ENCODE data around the gene TRIM46. TPM values are rescaled to one million over a fixed set of nuclear protein-coding genes. Genes with fewer than 3 reads are reported as not detected.
"Not testable (repeated sequence)": the region's sequence is repeated elsewhere in the genome, so short reads cannot be mapped to it uniquely, and the experiment has no call there.

TRIM46 gene
- polyA plus RNA-seq, 1 donor = 2.9 TPM

DNA sequence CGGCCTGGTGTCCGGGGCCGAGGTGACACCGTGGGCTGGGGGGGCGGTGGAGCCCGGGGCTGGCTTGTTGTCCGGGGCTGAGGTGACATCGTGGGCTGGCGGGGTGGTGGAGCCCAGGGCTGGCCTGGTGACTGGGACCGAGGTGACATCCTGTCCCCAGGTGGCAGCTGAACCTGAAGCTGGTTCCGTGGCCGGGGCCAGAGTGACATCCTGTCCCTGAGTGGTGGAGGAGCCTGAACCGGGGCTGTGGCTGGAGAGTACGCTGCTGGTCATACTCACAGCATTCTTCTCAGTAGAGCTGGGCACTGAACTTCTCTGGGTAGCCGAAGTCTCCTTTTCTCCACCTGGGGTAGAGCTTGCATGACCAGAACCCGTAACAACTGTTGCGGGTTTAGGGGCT, 18.3 kb downstream of the TRIM46 start:
- Histone ChIP-seq H3K9me3 (ENCODE audit: control insufficient read depth, low read depth, low read length) (no peaks in the 10 kb centered on the region), H3K4me3 (ENCODE audit: low read length) (no peak overlapping the region), H3K4me1 (ENCODE audit: control insufficient read depth, insufficient read depth, low read length) (peaks cover 25% of the 10 kb centered on the region), H3K27ac (ENCODE audit: low read length) (no peak overlapping the region), H3K27me3 (ENCODE audit: control insufficient read depth, insufficient read depth, low read length) (peaks cover 14% of the 10 kb centered on the region), H3K36me3 (ENCODE audit: control insufficient read depth, insufficient read depth, low read length) (peaks cover 5% of the 10 kb centered on the region)
- DNase-seq = no peak
- WGBS (ENCODE audit: insufficient coverage, low lambda C conversion rate) = no CpG with 5 or more reads among the region's 17 CpGs

DNA sequence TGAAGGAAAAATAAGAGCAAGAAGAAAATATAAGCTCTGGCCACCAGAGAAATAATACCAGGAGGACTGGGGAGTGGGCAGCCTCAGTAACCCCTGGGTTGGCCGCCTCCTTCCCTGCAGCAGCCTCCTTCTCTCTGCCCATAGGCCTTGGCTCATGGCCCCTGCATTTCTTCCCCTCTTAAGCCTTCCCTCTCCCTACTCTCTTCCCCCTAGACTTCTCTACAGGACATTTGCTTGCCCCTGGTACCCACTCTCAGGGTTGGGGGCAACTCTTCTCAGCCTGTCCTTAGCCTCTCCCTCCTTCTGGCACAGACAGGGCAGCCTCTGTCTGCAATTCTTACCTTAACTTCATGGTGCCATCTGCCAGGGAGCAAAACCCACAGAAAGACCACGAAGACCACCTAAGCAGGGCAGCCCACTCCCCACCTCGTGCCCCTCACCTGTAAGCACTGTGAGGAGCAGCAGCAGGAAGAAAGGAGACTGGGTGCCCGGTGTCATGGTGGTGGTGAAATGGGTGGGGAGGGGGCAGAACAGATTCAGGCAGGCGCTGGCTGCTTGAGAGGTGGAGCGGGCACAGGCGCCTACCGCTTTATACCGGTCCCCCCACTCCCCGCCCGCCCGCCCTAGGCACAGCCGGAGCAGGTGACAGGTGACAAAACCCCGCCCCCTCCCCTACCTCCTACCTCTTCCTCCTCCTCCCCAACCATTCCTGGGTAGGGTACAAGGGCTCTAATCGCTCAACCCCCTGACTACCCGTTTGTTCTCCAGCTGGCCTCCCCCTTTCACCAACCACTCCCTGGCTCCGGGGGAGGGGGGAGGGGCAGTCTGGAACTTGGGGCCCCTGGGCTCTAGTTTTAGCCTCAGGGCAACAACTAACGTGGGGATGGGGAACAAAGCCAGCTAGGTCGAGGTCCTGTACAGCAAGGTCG, 19.0 kb downstream of the TRIM46 start:
- peak in 1 of 2 donors; percentile 66 for DNase-seq

DNA sequence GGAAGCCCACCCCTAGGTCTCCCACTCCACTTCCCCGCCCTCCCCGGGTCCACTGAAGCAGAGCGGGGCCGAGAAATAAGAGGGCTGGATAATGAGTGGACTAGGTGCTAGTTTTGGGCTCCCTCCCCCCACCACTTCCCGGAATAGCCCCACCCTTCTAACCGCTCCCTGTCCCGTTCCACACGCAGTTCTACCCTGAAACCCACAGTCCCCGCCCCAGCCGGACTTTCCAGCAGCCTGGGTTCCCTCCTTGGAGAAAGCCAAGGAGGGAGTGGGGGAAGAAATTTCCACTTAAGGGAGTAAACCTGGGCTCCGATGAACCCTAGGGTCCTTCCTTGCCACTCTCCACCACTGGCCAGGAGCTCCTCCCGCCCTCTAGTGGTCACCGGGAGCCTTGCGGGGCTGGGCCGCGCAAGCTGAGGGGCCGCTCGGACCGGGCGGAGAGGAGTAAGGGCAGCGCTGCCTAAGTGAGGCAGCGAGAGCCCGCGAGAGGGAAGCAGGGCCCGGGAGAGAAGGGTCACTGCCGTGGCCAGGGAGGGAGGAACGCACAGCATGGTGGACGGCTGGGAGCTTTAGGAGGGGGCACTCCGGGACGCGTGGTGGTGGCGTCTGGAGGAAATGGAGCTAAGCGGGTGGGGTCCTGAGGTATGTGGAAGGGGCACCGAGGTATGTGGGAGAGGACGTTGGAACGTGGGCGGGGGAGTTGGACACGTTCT, 19.8 kb downstream of the TRIM46 start:
- Histone ChIP-seq H3K9me3 (ENCODE audit: control insufficient read depth, low read depth, low read length) (no peaks in the 10 kb centered on the region), H3K4me1 (ENCODE audit: control insufficient read depth, insufficient read depth, low read length) (peaks cover 21% of the 10 kb centered on the region), H3K27me3 (ENCODE audit: control insufficient read depth, insufficient read depth, low read length) (peaks cover 14% of the 10 kb centered on the region), H3K36me3 (ENCODE audit: control insufficient read depth, insufficient read depth, low read length) (peaks cover 10% of the 10 kb centered on the region), H3K27ac (ENCODE audit: low read length) (peak overlapping the region; percentile 57), H3K4me3 (ENCODE audit: low read length) (peak overlapping the region; percentile 47)
- no CpG with 5 or more reads among the region's 38 CpGs for WGBS (ENCODE audit: insufficient coverage, low lambda C conversion rate)
- peak; percentile 83 to 84 for DNase-seq

More for the DNA sequence above, 19.0 kb downstream of the TRIM46 start:
- H3K4me3 ChIP-seq (ENCODE audit: low read length) = peak overlapping the region; percentile 47
- no CpG with 5 or more reads among the region's 20 CpGs for WGBS (ENCODE audit: insufficient coverage, low lambda C conversion rate)
- H3K27me3 ChIP-seq (ENCODE audit: control insufficient read depth, insufficient read depth, low read length) = peaks cover 14% of the 10 kb centered on the region
- peaks cover 5% of the 10 kb centered on the region for H3K36me3 ChIP-seq (ENCODE audit: control insufficient read depth, insufficient read depth, low read length)
- no peaks in the 10 kb centered on the region for H3K9me3 ChIP-seq (ENCODE audit: control insufficient read depth, low read depth, low read length)
- H3K4me1 ChIP-seq (ENCODE audit: control insufficient read depth, insufficient read depth, low read length) = peaks cover 21% of the 10 kb centered on the region
- H3K27ac ChIP-seq (ENCODE audit: low read length) = peak overlapping the region; percentile 57

DNA sequence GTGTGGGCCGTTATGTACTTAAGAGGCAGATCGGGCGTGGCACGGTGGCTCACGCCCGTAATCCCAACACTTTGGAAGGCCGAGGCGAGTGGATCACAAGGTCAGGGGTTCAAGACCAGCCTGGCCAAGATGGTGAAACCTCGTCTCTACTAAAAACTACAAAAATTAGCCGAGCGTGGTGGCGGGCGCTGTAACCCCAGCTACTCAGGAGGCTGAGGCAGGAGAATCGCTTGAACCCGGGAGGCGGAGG, 20.3 kb downstream of the TRIM46 start:
- peak overlapping the region; percentile 47 for H3K4me3 ChIP-seq (ENCODE audit: low read length)
- H3K27me3 ChIP-seq (ENCODE audit: control insufficient read depth, insufficient read depth, low read length) = peaks cover 14% of the 10 kb centered on the region
- H3K4me1 ChIP-seq (ENCODE audit: control insufficient read depth, insufficient read depth, low read length) = peaks cover 21% of the 10 kb centered on the region
- not testable (repeated sequence) for H3K9me3 ChIP-seq (ENCODE audit: control insufficient read depth, low read depth, low read length); DNase-seq
- H3K36me3 ChIP-seq (ENCODE audit: control insufficient read depth, insufficient read depth, low read length) = peaks cover 12% of the 10 kb centered on the region
- peak overlapping the region; percentile 57 for H3K27ac ChIP-seq (ENCODE audit: low read length)
- WGBS (ENCODE audit: insufficient coverage, low lambda C conversion rate) = no CpG with 5 or more reads among the region's 16 CpGs

DNA sequence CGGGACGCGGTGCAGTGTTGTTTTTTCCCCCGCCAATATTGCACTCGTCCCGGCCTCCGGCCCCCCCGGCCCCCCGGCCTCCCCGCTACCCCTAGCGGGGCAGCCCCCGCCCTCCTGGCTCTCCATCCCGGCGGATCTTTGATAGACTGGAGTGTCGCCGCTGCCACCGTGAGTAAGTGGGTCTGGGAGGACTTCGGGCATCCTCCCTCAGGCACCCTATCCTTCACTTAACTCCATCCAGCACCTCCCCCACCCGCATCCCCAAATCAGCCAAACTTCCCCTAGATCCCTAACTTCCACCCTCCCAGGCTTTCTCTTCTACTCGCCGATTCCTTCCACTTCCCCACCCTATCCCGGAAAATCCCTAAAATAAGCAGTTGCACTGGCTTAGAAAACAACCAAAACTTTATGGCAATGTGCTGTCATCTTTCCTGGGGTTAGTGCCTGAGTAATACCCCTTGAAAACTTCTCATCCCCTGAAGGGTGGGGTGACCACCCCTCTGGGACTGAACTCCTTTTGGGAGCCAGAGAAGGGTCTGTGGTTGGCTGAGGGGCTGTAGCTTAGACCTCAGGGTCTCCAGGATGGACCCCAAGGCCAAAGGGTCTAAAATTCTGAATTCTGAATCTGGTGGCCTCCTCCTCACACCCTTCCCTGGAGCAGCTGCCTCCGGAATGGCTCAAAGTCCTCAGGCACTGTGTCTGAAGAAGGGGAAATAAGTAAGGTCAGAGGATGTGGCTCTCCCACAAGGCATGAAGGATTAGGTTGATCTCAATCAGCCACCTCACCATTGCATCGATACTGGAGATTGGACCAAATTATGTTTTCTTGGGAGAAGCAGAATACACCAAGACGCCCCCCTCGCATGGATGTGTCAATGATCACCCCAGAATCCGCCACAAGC, 21.8 kb downstream of the TRIM46 start:
- Histone ChIP-seq H3K36me3 (ENCODE audit: control insufficient read depth, insufficient read depth, low read length) (peaks cover 14% of the 10 kb centered on the region), H3K4me1 (ENCODE audit: control insufficient read depth, insufficient read depth, low read length) (peaks cover 21% of the 10 kb centered on the region)
- no CpG with 5 or more reads among the region's 27 CpGs for WGBS (ENCODE audit: insufficient coverage, low lambda C conversion rate)

DNA sequence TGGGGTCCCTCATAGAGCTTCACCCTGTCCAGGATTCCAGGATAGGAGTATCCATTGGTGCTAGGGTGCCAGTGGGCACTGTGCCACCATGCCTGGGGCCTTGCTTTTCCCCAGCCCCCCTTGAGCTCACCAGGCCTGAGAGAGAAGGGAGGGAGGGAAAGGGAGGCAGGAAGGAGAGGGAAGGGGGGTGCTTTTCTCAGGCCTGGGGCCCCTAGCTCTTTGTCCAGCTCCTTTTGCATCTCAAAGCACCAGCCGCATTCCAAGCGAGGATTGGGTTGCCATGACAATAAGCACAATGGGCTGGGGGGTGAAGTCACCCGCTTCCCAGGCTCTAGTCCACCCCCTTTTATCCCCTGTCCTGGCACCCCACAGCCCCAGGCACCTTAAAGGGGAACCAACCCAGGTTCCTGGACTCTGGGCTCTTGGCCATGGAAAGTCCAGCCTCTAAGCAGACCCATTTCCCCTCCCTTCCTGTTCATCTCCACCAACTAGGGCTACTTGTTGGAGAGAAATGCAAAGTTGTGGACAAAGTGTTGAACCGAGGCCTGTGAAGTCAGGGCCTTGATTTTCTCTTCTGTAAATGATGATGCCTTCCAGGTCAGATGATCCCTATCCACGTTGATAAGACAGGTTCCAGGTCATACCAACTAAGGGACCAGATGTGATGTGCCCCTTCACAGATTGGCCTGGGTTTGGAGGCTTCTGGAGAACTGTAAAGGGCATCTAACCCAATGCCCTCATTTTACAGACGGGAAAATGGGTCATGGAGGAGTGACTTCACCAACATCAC, 22.6 kb downstream of the TRIM46 start:
- peaks cover 14% of the 10 kb centered on the region for H3K27me3 ChIP-seq (ENCODE audit: control insufficient read depth, insufficient read depth, low read length)
- WGBS (ENCODE audit: insufficient coverage, low lambda C conversion rate) = no CpG with 5 or more reads among the region's 6 CpGs
- DNase-seq = no peak
- no peak overlapping the region for H3K27ac ChIP-seq (ENCODE audit: low read length)
- no peaks in the 10 kb centered on the region for H3K9me3 ChIP-seq (ENCODE audit: control insufficient read depth, low read depth, low read length)
- H3K36me3 ChIP-seq (ENCODE audit: control insufficient read depth, insufficient read depth, low read length) = peaks cover 17% of the 10 kb centered on the region
- H3K4me3 ChIP-seq (ENCODE audit: low read length) = no peak overlapping the region
- H3K4me1 ChIP-seq (ENCODE audit: control insufficient read depth, insufficient read depth, low read length) = peaks cover 21% of the 10 kb centered on the region

More for the DNA sequence above, 21.8 kb downstream of the TRIM46 start:
- no peak for DNase-seq
- Histone ChIP-seq H3K9me3 (ENCODE audit: control insufficient read depth, low read depth, low read length) (no peaks in the 10 kb centered on the region), H3K27me3 (ENCODE audit: control insufficient read depth, insufficient read depth, low read length) (peaks cover 14% of the 10 kb centered on the region), H3K4me3 (ENCODE audit: low read length) (peak overlapping the region; percentile 47), H3K27ac (ENCODE audit: low read length) (no peak overlapping the region)

DNA sequence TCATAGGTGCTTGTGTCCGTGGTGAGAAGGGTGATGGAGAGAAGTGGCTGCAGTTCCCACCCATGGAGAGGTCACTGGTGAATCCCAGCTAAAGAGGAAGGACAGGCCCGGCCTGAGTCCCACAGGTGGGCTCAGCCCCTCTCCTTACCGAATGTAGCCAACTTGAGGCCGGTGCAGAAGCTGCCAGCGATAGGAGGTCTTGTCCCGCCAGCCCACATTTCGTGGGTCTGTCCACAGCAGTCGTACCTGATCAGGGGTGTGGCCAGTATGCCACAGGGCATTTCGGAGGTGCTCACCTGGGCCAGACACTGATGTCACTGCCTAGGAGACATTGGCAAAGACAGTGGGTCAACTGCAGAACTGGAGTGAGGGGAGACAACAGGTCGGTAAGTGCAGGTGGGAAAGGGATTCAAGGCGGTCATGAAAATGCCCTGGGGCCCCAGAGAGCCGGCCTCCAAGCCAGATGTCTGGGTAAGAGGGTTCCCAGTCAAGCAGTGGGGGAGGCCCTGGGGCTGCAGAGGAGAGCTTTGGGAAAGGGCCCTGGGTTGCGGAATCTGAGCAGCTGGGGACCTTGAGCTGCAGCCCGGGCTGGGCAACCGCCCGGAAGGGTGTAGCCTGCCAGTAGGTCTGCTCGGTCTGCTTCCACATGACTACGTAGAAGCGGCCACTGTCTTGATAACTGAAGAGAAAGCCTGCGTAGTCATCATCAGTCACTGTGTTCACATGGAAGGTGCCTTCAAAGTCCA, 23.4 kb downstream of the TRIM46 start:
- H3K27me3 ChIP-seq (ENCODE audit: control insufficient read depth, insufficient read depth, low read length) = peaks cover 14% of the 10 kb centered on the region
- H3K4me3 ChIP-seq (ENCODE audit: low read length) = no peak overlapping the region
- no peak for DNase-seq
- no peak overlapping the region for H3K27ac ChIP-seq (ENCODE audit: low read length)
- no peaks in the 10 kb centered on the region for H3K9me3 ChIP-seq (ENCODE audit: control insufficient read depth, low read depth, low read length)
- no CpG with 5 or more reads among the region's 20 CpGs for WGBS (ENCODE audit: insufficient coverage, low lambda C conversion rate)
- H3K4me1 ChIP-seq (ENCODE audit: control insufficient read depth, insufficient read depth, low read length) = peaks cover 21% of the 10 kb centered on the region
- H3K36me3 ChIP-seq (ENCODE audit: control insufficient read depth, insufficient read depth, low read length) = peaks cover 17% of the 10 kb centered on the region

DNA sequence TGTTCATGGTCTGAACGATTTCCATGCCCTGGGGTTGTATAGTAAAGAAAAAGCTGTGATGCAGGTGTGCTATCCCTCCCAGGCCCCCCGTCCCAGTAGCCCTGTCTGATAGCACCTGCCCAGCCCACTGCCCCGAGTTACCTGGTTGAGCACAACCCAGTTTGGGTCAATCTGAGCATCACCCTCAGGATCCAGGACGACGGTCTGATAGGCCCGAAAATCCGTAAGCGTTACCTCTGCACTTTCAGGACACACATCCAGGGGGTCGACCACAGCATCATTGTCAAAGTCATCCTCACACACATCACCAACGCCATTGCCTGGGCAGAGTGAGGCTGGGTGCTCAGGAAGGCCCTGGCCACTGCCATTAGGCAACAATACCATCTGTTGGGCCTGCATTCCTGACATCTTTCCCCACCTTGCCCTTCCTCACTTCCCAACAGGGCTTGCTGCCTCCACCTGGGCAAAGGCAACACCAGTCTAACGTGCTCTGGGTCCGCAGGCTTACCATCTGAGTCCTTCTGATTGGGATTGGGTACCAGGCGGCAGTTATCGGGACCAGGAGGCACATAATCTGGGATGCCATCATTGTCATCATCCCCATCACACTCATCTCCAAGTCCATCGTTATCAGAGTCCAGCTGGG, 24.4 kb downstream of the TRIM46 start:
- no CpG with 5 or more reads among the region's 15 CpGs for WGBS (ENCODE audit: insufficient coverage, low lambda C conversion rate)

DNA sequence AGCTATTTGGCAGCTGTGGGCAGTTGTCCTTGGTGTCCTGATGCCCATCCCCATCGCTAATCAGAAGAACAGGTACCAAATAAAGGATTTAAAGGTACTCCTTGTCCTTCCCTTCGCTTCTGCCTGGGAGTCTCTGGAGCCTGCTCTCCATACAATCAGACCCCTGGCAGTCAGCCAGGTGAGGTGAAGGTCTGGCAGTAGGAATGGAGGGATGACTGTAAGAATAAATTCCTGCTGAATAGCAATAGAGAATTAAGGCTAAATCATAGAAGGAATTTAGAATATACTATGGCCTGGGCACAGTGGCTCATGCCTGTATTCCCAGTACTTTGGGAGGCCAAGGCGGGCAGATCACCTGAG, 24.9 kb downstream of the TRIM46 start:
- H3K27ac ChIP-seq (ENCODE audit: low read length) = no peak overlapping the region
- peaks cover 14% of the 10 kb centered on the region for H3K27me3 ChIP-seq (ENCODE audit: control insufficient read depth, insufficient read depth, low read length)
- no CpG with 5 or more reads among the region's 3 CpGs for WGBS (ENCODE audit: insufficient coverage, low lambda C conversion rate)
- H3K4me1 ChIP-seq (ENCODE audit: control insufficient read depth, insufficient read depth, low read length) = peaks cover 10% of the 10 kb centered on the region
- DNase-seq = no peak
- no peak overlapping the region for H3K4me3 ChIP-seq (ENCODE audit: low read length)
- peaks cover 17% of the 10 kb centered on the region for H3K36me3 ChIP-seq (ENCODE audit: control insufficient read depth, insufficient read depth, low read length)
- no peaks in the 10 kb centered on the region for H3K9me3 ChIP-seq (ENCODE audit: control insufficient read depth, low read depth, low read length)

More for the DNA sequence above, 24.4 kb downstream of the TRIM46 start:
- H3K27ac ChIP-seq (ENCODE audit: low read length) = no peak overlapping the region
- peaks cover 14% of the 10 kb centered on the region for H3K4me1 ChIP-seq (ENCODE audit: control insufficient read depth, insufficient read depth, low read length)
- H3K9me3 ChIP-seq (ENCODE audit: control insufficient read depth, low read depth, low read length) = no peaks in the 10 kb centered on the region
- H3K36me3 ChIP-seq (ENCODE audit: control insufficient read depth, insufficient read depth, low read length) = peaks cover 17% of the 10 kb centered on the region
- no peak for DNase-seq
- H3K27me3 ChIP-seq (ENCODE audit: control insufficient read depth, insufficient read depth, low read length) = peaks cover 14% of the 10 kb centered on the region
- no peak overlapping the region for H3K4me3 ChIP-seq (ENCODE audit: low read length)
